22Rv1 (cell line): ENCODE measurements around the gene NIN.

Source experiments
- H3K27ac ChIP-seq: fragments of 450-650 bp; 2 replicates; pipeline ENCODE4 v1.5.1; 2017
- ZFX ChIP-seq: fragments of 450-650 bp; IDR thresholded peaks from 2 replicates; pipeline ENCODE4 v1.6.1; 2017; ENCODE audit warnings: antibody characterized with exemption, borderline replicate concordance
- TF ChIP-seq, protein P1 (sequence below): fragments of 450-650 bp; IDR thresholded peaks from 2 replicates; pipeline ENCODE4 v1.5.1; 2017; ENCODE audit warnings: mild to moderate bottlenecking

NIN gene

DNA sequence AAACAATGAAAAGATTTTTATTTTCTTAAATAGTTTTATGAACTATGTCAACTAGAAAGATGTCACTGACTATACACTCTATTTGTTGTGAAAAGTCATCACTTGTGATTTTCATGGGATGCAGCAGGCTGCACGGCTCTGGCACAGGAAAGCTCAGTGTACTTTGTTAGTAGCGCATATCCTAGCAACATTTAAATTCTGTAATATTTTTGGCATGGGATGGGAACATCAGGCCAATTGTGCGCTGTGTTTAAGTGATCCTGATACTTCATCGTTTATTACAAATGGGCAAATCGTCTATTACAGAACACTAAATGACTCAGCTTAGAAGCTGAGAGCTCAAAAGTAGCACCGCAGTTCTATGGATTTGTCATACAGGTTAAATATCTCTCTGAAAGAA lies 102.1 kb downstream of the NIN start:
- no peak for TF ChIP-seq ZFX
- TF ChIP-seq, protein P1, sequence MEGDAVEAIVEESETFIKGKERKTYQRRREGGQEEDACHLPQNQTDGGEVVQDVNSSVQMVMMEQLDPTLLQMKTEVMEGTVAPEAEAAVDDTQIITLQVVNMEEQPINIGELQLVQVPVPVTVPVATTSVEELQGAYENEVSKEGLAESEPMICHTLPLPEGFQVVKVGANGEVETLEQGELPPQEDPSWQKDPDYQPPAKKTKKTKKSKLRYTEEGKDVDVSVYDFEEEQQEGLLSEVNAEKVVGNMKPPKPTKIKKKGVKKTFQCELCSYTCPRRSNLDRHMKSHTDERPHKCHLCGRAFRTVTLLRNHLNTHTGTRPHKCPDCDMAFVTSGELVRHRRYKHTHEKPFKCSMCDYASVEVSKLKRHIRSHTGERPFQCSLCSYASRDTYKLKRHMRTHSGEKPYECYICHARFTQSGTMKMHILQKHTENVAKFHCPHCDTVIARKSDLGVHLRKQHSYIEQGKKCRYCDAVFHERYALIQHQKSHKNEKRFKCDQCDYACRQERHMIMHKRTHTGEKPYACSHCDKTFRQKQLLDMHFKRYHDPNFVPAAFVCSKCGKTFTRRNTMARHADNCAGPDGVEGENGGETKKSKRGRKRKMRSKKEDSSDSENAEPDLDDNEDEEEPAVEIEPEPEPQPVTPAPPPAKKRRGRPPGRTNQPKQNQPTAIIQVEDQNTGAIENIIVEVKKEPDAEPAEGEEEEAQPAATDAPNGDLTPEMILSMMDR: no peak

DNA sequence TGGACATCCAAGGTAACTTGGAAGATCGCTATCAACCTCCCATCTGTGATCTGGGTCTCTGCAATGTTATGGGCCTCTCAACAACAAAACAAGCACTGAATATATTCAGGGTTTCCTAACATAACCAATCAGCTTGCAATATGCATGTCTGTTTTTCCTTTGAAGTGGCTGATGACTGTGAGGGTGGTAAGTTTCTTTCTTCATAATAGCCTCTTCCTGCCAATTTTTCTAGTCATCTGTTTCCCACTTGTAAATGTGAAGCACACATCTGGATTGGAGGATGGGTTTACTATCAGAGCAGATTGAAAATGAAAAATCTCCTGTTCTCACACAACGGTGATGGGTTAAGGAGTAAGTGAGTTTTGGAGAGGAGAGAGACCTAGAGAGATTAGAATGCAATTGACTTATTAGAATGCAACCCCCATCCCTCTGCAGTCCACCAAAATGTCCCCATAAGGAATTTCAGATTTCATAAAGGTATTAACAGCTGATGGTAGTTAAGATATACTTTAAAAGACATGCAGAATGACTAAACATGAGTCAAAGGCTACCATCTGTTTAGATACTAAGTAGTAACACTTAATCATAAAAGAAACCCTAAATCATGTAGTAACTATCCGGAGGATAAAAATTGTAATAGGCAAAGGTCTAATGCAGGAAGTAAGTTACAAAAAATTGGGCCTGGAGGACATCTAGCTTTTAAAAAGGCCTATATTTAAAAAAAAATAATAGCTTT lies 104.4 kb downstream of the NIN start:
- no peak overlapping the region for H3K27ac ChIP-seq
- TF ChIP-seq, protein P1: no peak
- TF ChIP-seq ZFX: no peak

More for the DNA sequence above, 102.1 kb downstream of the NIN start:
- no peak overlapping the region for H3K27ac ChIP-seq

DNA sequence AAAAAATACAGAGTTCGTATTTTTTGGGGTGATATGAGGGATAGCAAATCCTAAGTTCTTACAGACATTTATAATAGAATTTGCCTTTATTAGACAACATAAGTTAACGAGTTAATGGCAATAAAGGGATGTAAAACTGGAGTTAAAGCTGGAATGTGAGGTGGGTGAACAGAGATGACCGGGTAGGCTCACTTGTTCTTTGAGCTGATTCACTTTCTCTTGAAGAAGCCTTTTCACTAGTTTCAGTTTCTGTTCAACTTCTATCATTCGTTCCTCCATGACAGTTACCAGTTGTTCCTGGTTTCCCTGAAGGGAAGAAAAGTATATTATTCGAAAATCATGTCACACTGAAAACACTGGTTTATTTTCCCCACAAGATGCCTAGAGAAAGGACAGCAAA lies 105.2 kb downstream of the NIN start:
- no peak overlapping the region for H3K27ac ChIP-seq
- TF ChIP-seq, protein P1: no peak
- no peak for TF ChIP-seq ZFX

DNA sequence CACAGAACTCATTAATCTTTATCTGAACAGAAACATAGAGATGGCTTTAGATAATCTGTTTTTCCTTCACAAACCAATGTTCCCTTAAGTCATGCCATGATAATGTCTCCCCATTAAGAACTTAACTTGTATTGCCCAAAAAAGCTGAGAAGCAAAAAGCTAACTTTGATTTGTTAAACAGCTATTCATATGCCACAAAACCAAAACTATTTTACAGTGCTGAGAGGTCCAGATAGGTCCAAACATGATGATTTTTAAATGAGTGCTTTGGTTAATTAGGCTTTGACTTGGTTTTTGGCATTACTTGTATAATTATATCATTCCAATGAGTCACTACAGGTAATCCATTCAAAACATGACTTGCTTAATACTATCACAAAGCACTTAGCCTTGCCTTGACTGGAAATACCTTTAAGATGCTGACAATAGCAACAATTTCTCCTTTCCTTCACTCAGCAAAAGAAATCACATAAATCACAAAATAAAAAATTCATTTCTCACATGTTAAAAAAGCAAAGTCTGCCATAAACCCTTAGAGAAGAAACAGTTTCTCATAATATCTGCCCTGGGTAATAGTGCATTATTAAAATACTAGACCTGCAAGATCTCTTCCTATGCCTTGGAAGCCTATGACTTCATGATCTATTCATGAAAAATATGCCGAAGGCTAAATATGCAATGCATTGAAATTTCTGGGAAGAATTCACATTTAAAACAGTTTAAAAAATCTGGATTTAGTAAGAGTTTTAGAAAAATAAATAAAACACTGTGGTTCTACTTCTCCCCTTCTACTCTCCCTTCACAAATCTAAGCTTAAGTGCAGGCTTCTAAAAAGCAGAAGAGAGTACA lies 110.8 kb downstream of the NIN start:
- TF ChIP-seq ZFX: no peak
- TF ChIP-seq, protein P1: no peak
- no peak overlapping the region for H3K27ac ChIP-seq

DNA sequence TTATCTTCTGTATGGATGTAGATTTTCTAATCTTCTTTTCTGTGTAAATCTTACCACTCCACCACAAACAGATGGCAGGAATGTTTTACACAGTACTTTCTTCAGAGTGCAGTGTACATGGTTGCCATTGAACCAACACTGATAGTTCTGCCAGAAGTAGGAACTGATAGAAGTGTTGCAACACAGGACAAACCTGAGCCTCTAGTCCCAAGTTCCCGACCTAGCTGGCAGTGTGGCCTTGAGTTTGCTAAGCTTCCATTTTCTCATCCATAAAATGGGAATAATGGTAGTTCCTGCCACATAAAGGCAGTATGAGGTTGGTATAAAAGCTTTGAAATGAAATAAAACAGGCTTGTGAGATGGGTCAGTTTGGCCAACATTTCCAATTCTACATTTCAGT lies 112.0 kb downstream of the NIN start:
- TF ChIP-seq ZFX: no peak
- TF ChIP-seq, protein P1: no peak
- no peak overlapping the region for H3K27ac ChIP-seq

DNA sequence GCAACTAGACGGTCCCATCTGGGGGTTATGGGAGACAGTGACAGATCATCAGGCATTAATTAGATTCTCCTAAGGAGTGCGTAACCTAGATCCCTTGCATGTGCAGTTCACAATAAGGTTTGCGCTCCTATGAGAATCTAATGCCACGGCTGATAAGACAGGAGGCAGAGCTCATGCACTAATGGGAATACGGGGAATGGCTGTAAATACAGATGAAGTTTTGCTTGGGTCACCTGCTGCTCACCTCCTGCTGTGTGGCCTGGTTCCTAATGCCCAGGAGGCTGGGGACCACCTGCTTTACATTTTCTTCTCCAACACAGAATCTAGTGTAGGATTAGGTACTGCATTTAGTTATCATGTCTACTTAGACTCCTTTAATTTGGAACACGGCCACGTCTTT lies 113.2 kb downstream of the NIN start:
- H3K27ac ChIP-seq: no peak overlapping the region
- TF ChIP-seq, protein P1: no peak
- no peak for TF ChIP-seq ZFX

DNA sequence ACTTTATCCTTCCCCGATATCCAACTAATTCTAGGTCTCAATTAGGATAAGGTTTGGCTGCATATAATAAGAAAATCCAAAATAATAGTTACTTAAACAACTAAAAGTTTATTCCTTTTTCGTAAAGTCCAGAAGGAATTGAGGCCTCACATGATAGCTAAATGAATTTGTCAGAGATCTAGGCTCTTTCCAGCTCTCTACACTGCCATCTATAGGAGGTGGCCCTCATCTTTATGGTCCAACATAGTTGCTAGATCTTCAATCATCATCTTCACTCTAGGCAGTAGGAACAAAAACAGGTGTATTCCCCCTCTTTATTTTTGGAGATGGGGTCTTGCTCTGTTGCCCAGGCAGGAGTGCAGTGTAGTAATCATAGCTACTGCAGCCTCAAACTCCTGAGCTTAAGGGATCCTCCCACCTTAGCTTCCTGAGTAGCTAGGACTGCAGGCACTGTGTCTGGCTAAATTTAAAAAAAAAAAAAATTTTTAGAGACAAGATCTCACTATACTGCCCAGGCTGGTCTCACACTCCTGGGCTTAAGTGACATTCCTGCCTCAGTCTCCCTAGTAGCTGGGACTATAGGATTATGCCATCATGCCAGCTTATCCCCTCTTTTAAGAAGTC lies 116.4 kb downstream of the NIN start:
- no peak for TF ChIP-seq ZFX
- TF ChIP-seq, protein P1: peak; percentile 80

More for the DNA sequence above, 116.4 kb downstream of the NIN start:
- H3K27ac ChIP-seq: no peak overlapping the region
